ENCODE measurements around the gene B4GAT1.
"Not testable (repeated sequence)": the region's sequence is repeated elsewhere in the genome, so short reads cannot be mapped to it uniquely, and the experiment has no call there.

Gene B4GAT1

DNA sequence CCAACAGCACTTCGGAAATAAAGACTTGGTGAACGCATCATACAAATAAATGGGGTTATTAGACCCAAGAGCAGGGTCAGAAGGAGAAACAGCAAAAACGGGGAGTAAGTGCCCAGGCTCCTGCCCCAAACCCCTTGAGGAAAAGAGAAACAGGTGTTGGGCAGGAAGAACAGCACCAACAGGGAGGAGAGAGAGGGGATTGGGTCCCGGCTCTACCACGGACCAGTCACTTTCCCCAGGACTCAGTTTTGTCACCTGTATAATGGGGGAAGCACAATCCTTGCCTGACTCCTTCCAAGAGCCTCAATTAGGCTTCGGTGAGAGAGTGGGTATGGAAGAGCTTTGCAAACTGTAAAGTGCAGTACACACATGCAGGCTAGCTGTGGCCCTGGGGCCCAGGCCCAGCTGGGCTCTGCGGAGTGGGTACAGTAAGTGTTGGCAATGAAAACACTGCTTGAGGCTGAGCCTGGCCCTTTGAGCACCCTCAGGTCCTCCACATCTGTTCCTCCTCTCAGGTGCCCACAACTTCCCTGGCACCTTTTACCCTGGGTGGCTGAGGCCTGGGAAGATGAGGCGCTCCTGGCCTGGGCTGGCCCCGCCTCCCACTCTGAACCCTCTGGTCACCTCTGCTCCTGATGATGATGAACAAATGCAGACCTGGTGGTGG, 15.2 kb upstream of the B4GAT1 start:
- DNase-seq: no peak

DNA sequence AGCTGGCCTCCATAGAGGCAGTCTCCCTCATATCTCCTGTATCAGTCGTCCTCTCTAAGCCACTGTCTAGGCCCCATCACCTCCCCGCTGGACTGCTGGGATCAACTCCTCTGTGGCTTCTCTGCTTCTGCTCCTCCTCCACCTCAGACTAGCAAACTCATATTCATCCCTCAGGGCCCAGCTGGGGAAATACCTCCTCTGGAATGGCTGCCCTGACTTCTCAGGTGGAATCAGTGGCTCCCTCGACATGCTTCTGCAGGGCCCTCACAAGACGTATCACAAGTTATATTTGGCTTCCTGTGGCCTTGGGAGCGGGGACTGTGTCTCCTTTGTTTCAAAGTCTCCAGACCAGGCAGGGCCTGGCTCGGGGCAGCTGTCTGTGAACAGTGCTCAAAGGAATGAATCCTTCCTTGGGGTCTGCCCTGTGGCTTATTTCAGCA, 14.1 kb upstream of the B4GAT1 start:
- DNase-seq: no peak

DNA sequence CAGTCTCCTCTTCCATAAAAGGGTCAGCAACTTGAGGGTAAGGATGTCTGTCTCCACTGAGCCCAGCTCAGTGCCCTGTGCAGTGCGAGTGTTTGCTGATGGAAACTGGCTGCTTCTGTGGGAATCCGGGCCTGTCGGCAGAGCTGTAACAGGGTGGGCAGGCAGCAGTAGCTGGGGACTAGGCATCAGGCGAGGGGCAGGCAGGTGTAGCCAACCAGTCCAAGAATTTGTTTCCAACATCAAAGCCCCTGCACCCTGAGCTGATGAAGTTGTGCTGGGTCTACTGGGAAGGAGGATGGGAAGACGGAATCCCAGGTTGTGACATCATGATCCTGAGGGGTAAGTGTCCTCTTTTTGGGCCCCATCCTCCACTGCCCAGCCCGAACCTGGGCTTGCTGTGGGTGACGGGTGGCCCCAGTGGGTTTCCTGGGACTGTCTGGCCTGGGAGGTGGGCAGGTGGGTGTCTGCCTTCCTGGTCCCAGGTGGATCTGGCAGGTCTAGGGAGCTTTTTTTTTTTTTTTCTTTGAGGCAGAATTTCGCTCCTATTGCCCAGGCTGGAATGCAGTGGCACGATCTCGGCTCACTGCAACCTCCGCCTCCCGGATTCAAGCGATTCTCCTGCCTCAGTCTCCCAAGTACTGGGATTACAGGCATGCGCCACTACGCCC, 13.1 kb upstream of the B4GAT1 start:
- DNase-seq: no peak

DNA sequence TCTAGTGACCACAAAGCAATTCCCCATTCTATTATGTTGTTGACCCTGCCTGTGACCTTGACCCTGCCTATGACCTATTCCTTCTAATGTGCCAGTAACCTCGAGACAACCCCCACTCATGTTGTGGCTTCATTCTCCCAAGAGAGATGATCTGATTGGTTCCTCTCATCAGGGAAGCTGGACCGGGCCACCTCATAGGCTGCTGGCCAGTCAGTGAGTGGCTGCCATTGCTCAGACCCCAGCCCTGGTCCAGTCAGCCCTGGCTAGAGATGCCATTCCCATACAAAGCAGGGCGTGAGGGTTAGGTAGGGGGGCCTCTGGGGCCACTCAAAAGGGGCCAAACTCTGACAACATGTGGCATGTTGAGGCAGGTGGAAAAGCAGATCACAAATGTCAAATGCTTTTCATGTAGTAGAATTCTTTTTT, 12.2 kb upstream of the B4GAT1 start:
- DNase-seq: no peak

DNA sequence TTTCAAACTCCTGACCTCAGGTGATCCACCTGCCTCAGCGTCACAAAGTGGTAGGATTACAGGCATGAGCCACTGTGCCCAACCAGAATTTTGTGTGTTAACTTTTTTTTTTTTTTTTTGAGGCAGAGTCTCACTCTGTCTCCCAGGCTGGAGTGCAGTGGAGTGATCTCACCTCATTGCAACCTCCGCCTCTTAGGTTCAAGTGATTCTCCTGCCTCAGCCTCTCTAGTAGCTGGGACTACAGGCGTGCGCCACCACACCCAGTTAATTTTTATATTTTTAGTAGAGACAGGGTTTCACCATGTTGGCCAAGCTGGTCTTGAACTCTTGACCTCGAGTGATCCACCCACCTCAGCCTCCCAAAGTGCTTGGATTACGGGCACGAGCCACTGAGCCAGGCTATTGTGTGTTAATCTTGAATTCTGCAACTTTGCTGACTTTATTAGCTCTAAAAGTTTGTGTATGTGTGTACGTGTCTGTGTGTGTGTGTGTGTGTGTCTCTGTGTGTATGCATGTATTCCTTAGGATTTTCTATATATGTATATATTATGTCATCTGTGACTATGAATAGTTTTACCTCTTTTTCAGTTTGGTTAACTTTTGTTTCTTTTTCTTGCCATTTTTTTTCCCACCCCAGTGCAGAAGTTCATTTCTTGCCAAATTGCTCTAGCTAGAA, 3.3 kb upstream of the B4GAT1 start:
- DNase-seq: not testable (repeated sequence)

DNA sequence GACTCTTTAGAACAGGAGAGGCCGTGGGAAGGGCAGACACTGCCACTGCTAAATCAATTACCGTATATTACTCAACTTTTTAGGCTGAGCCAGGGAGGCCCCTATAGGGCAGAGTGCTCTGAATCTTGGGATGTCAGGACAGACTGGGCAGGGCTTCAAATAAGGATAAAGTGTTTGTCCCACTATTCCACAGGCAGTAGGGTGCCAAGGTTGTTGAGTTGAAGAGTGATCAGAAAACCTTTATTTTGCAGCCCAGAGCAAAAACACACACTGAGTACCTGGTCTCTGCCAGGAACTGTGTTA, 1.6 kb upstream of the B4GAT1 start:
- DNase-seq: no peak

DNA sequence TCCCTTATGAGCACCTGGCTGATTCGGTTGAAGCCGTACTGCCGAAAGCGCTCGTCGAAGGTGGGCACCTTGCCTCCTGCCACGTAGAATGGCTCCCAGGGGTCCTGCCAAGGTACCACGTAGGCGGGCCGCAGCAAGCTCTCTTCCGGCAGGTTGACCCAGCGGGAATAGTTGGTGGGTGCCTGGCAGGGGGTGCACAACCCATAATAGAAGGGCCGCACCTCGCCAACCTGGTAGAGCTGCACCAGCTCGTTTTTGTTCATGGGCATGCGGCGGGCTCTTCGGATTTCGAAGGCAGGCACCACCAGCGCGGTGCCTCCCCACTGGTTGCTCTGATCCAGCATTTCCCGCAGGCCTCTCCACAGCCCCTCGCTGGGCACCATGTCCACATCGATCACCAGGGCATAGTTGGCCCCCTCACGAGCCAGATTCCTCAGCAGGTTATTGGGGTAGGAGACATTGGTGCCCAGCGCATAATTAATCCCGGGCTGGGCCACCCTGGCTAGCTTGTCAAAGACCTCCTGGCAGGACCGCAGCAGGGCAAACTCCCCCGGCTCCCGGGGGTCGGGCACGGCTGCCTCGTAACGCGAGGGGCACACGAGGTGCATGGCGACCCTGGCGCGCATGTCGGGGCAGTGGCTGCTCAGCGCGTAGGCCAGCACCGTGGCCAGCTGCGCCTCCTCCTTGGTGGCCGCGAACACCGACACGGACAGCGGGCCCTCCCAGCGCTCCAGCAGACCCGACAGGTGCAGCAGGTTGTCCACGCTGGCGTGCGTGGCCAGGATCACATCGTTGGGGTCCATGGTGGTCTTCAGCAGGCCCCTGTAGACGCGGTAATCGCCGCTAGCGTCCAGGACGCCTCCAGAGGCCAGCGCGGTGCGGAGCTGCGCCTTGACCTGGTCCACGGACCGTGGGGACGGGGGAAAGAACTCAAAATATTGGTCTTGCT, 679 bp downstream of the B4GAT1 start:
- no peak for DNase-seq

DNA sequence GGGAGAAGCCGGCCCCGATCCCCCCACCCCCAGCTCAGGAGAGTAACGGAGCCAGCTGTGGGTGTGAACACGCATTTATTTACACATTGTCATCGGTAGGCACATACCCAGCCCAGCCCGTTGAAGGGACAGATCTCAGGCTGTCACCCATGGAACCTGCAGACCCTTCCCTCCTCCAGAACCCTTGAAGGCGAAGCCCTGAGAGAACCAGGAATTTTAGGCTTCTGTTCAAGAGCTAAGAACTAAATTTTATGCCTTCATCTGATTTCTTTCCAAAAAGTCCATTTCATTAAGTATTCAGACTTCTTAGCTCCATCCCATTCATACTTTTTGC, 2.1 kb downstream of the B4GAT1 start:
- no peak for DNase-seq

DNA sequence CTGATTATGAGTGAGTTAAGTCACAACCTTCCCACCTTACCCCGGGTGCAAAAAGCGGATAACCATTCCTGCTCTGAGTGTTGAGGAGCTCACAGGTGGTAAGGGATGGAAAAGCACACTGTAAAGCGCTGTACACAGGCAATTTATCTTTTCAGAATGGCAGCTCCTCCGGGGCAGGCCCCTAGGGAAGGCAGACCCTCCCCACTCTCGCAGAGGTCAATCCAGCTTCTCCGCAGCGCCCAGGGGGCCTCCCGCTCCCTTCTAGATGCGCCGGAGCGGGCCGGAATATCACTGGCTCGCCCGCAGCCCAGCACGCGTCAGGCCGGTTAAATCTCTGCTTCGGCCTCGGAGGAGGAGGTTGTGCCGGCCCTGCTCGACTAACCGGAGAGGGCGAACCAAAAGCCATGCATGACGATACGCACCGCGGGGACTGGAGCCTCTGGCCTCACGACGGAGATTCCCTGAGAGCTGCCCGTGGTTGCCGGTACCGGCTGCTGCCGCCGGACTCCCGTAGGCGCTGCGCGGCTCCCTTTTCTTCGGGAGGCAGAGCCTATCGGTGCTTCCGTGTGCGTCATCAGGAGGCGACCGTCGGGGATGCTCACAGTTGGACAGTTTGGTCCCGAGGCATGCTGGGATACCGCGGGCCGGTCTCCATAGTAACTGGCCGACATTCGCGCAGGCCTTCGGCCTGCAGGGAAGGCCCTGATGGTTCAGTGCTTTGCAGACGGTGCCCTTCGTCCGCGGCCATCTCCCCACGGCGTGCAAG, 2.7 kb downstream of the B4GAT1 start, which contains the start of gene BRMS1:
Gene BRMS1 (minus strand): TSS at position 555 of the 766 bp plus-strand sequence. CDS start 2,870 bp downstream, outside the sequence.
- peak; percentile 94 for DNase-seq

DNA sequence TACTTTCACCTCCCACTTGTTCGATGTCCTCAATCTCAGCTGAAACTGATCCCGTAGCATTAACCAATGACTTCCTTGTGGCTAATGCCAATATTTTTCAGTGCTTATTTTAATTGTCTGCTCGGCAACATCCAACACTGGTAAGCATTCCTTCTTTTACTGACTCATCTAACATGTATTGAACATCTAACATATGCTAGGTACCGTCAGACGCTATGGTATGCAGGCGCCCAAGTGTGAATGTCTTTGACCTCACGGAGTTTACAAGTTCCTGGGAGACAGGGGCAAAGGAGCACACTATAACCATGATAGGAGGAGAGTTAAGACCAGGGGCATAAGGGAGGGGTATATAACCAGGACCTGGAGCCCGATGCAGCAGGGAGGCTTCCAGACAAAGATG, 4.3 kb downstream of the B4GAT1 start:
- DNase-seq: no peak

DNA sequence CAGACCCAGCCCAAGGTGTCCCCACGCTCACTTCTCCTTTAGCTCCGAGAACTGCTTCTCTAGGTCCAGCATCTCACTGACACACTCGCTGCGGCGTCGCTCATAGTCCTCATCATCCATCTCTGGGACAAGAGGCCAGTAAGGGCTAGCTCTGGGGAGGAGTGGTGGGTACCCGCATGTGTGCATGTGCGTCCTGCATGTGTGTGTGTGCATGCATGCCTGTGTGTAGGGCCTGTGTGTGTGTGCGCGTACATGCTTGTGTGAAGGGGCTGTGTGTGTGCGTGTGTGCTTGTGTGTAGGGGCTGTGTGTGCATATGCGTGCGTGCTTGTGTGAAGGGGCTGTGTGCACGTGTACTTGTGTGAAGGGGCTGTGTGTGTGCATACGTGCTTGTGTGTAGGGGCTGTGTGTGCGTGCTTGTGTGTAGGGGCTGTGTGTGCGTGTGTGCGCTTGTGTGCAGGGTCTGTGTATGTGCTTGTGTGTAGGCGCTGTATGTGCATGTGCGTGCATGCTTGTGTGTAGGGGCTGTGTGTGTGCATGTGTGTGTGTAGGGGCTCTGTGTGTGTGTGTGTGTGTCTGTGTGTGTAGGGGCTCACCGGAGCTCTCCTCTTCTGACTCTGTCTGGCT, 5.8 kb downstream of the B4GAT1 start:
- no peak for DNase-seq

DNA sequence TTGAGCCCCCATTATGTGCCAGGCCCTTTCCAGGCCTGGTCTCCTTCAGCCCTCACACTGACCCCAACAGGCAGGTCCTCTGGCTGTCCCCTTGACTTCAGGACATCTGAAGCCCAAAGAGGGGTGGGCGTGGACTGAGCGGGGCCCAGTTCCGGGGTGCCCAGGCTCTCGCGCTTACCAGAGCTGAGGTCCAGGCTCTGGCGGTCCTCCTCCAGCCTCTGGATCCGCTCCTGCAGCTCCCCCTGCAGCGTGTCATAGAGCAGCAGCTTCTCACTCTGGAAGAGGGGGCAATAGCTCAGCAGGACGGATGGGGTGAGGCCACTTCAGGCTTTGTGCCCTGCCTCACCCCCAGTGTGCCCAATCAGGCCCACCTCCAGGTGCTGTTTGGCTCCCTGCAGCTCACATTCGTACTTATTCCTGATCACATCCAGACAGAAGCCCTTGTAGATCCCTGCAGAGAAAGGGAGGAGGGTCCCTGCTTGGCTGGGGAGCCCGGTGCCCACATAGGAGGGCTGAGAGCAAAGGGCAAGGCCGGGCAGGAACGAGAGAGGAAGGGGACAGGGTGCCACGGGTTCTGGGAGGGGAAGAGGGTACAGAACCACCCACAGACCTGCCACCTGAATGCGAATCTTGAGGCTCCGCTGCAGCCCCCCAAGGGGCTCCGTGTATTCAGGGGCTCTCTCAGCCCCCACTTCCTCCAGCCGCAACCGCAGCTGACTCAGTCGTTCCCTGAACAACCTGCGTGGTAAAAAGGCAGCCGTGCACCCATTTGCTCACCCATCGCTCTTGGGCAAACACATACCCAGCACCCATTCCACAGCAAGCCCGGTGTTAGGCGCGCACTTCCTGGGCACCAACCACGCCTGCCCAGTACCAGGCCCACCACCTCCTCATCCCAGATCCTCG, 6.6 kb downstream of the B4GAT1 start:
- DNase-seq: no peak

DNA sequence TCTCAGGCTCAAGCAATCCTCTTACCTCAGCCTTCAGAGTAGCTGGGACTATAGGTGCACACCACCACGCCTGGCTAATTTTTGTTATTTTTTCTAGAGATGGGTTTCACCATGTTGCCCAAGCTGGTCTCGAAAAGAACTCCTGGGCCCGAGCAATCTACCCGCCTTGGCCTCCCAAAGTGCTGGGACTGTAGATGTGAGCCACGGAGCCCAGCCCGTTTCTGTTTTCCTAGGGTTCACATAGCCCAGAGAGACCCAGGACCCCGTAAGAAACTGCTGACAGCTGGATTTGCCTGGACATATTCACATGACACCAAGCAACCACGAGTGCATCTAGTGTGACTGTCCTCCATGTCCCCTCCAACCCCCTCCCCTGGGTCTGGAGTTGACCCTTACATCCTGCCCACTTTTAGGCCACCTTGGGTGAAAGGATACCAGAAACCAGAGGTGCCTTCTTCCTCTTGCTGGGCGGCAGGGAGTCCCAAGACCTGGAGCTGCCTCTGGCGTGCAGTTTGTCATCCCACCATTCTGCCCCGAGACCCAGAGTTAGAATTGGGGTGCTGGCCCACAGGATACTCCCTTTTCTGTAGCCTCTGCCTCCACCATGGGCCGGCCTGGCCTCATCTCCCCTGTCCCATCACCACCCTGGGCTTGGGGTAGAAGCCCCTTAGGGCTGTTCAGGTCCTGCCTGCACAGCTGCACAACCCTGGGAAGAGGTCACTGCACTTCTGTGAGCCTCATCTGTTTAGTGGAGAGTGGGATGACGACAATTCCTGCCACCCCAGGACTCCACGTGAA, 7.5 kb downstream of the B4GAT1 start:
- DNase-seq: no peak

DNA sequence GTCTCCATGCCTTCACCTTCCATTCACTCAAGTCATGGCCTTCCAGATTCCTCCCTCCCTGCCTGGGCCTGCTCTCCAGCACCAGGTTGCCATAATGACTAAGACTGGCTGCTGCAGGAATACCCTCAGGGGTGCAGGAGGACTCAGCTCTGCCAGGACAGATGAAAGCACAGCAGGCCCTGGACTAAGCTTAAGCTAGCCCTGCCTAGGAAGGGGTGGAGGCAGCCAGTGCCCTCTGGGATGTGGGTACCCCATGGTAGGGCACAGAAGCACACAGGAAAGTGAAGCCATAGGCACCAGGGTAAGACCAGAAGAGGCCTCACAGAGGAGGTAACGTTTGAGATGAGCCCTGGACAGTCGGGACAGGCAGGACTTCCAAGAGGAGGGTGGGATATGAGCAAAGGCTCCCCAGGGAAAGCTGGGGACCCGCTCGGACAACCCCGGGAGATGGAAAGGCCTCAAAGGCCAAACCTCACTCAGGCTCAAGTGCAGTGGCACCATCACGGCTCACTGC, 8.2 kb downstream of the B4GAT1 start:
- no peak for DNase-seq

DNA sequence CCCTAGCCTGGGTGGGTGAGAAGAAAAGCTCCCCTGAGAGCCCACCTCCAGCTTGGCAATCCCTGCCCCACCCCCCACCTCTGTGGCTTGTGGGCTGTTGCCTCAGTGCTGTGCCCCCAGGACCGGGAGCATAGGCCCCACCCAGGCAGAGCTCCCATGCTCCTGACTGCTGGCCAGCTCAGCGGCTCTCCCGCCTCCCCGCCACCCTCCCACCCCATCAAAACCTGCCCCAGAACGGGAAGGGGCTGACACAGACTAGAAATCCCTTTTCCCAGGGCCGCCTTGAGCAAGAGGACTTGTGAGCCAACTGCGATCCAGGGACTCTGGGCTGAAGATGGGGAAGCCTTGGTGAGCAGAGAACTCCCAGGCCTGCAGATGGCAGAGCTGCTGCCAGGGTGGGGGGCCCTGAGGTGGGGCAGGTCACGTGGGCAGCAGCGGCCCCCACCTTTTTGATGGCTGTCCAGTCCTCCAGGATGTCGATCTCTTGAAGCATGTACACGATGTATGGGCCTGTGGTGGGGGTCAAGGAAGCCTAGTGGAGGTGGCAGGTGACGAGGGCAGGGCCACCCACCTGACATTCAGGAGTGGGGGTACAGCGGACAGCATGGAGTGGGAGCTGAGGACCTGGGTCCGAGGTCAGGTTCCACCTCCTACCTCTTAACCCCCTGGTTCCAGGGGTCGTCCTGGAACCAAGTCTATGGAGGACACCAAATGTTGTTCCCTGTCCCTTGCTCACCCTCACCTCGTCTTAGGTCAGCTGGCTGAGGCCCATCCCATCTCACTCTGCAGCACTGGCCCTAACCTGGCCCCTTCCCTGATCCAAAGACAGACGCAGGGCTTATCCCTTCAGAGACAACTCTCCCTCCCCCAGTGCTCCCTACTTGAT, 8.9 kb downstream of the B4GAT1 start:
- no peak for DNase-seq

DNA sequence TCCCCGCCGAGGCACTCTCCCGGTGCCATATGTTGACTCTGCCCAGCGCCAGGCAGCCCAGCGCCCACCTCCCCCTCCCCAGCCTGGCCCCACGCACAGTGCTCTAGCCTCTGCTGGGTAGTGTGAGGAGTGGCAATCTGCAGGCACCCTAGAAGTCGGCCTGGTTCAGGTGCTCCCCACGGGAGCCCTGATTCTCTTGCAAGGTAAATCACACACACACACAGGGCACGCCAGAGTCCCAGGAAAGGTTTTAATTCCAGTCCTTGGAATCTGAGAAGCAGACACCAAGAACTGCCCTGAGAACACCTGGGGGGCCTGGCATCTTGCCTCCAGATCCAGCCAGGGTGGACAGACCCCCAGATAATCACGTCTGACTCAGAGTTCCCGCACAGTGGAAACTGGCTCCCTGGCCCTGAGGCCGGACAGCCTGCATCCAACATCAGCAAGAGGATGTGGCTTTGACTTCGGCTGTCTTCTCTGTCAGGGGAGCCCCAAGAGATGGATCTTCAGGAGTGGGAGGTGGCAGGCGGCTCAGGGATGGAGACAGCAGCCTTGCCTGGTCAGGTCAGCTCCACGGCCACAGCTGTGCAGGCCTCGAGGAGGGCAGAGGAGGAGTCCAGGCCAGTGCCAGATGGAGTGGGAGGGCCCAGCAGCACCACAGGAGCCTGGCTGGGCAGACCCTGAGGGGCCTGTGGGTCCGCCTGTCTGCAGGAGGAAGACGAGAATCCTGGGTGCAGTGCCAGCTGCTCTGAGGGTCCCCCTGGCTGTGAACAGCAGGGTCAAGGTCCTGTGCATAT, 10.1 kb downstream of the B4GAT1 start:
- no peak for DNase-seq

DNA sequence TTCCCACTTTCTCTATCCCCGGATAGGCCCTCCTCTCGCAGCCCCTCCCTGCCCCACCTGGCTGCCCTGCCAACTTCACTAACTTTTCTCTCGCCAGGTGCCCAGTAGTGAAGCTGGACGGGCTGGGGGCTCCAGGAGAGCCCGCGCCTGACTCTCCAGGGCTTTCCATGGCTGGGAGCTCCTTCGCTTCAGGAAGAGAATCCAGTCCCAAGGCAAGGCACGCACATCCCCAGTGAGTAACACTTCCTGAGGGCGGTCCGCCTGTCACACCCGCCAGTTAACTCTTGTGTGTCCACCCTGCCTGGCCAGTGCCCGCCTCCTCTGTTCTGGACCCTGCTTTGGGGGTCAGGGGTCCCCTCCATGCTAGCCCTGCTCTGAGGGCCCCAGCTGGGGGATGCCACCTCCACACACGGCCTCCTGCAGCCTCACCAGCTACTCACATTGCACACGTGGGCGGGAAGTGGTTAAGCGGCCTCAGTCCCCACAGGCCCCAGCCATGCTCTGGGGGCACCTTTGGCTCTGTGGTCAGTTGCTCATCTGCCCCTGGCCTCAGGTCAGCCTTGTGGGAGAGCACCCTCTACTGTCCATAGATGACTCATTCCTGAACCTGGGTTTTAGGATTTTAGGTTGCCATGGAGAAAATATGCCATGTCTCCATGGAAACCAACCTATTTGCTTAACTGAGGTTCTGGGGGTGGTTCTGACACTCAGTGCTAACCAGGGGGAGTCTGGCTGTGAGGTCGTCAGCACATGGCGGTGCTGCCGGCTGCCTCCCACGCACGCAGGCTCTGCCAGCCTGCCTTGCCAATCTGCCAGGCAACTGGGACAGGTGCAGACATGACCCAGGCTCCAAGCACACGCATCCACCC, 11.0 kb downstream of the B4GAT1 start, which contains the start of gene RIN1:
Gene RIN1 (minus strand): TSS at position 201 of the 869 bp plus-strand sequence. CDS start 32 bp downstream, at position 169.
- no peak for DNase-seq
